HG02885 (cell line): ENCODE measurements around the gene DDRGK1.
"Not testable (repeated sequence)": the region's sequence is repeated elsewhere in the genome, so short reads cannot be mapped to it uniquely, and the experiment has no call there.

Source experiments
- ATAC-seq: cut with Tn5 transposase; IDR thresholded peaks from one replicate; pipeline ENCODE4 v1.9.1; 2021; ENCODE audit warnings: mild to moderate bottlenecking; ENCODE audit not compliant: unreplicated experiment, poor library complexity

Gene DDRGK1

DNA sequence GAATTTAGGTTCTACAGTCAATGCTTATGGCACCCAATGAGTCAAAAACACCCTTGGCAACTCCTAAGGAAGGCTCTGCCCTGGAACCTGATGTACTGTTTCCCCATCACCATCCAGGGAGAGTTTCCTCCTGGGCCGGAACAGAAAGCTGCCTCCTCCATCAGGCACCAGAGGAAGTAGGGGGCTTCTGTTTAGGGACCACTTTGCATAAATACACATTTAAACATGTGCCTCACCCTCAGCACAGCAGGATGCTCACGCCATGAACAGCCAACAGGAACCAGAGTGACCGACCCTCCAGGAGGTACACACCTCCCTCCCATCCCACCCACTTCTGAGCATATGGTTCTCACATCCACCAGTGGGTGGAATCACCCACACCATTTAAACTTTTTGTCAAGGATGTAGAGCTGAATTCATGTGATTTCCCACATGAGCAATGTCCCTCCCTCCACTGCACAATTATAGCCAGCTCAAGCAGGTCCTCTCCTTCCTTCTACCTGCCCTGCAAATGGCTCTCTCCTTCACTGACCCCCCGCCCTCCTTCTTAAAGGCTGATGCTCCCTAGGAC lies 14.8 kb downstream of the DDRGK1 start:
- ATAC-seq = no peak

GRCh38 chr20:3188823-3189413 lies 15.6 kb downstream of the DDRGK1 start:
- no peak for ATAC-seq

- ATAC-seq = not testable (repeated sequence)
Measured at GRCh38 chr20:3187861-3188260, 16.6 kb downstream of the DDRGK1 start.

DNA sequence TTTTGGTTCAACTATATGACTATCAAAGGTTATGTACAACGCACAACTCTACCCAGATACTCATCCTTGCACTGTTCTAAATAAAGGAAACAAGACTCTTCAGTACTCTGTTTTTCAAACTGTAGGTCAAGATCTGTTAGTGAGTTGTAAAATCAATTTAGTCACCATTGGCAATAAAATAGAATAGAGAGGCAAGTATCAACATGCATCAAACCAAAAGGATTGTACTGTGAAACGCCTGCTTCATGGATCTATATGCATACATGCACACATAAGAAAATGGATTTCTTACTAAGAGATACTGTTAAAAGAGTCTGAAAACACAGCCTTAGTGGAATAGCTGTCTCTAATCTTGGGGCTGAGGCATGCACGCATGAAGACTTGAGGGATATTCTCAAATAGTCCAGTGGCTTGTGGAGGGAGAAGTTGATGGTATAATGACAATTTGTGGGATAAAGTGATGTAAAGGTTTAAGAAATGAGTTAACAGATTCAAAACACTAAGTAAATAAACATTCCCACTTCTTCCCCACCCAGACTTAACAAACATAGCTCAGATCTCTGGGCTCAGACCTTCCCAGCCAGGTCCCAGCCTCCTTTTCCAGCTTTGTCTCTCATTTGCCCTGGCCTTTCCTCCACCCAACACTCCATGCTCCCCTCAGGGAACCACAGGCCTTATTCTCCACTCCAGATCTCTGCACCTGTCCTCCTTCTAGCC lies 20.4 kb downstream of the DDRGK1 start:
- no peak for ATAC-seq

DNA sequence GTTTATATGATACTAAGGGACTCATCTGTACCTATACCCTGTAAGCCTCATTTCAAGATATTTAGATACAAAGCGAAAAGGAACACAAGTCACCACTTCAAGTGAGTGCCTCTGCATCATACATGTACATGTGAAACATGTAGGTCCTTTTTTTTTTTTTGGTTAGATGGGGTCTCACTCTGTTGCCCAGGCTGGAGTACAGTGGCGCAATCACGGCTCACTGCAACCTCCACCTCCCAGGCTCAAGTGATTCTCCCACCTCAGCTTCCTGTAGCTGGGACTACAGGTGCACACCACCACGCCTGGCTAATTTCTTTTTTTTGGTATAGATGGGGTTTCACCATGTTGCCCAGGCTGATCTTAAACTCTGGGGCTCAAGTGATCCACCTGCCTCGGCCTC lies 22.1 kb downstream of the DDRGK1 start:
- not testable (repeated sequence) for ATAC-seq

- no peak for ATAC-seq
Measured at GRCh38 chr20:3181270-3181669, 23.2 kb downstream of the DDRGK1 start.

DNA sequence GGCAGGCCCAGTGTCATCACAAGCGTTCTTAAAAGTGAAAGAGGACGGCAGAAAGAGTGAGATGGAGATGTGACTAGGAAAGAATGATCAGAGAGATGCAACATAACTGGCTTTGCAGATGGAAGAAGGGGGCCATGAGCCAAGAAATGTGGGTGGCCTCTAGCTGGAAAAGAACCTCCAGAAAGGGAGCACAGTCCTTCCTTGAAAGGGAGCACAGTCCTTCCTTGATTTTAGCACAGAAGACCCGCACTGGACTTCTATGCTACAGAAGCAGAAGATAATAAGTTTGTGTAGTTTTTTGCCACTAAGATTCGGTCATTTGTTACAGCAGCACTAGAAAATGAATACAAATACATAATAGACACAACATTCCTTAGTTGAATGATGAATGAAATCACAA lies 24.2 kb downstream of the DDRGK1 start:
- ATAC-seq = no peak

GRCh38 chr20:3177746-3178485 lies 26.6 kb downstream of the DDRGK1 start:
- no peak for ATAC-seq

GRCh38 chr20:3175270-3175669 lies 29.2 kb downstream of the DDRGK1 start:
- no peak for ATAC-seq

DNA sequence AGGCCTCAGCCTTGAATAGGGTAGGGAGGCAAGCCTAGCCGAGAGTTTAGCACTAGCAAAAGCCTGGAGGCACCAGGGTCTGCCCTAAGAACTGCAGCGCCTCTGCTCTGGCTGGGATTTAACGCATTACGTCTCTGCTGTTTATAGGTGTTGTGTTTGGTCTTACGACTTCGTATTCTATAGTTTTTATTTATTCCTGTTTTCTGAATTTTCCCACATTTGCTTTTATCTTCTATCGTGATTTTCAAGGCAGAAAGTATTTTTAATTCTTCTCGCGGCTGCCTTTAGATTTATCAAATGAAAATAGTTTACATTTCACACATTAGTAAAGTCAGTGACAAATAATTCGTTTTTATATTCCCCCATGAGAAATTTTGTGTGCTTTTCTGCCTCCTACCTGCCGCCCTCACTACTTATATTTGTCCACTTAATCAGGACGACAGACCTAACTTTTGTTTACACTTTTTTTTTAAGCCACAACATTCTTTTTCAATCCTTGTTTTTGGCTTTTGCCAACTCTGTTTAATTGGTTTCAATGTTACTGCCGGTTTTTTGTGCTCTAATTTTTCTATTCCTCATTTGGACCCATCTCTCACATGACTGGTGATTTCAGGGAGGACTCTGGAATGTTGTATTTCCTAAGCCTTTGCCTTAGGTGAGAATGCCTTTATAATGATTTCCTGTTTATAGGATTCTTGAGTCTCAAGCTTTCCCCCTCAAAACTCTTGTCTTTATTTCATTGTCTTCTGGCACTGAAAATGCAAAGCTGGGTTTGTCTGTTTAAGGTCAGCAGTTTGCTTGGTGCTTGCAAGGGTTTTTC lies 29.8 kb downstream of the DDRGK1 start:
- ATAC-seq = no peak

- ATAC-seq = peak; percentile 35
Measured at GRCh38 chr20:3173610-3174441, 30.7 kb downstream of the DDRGK1 start.

GRCh38 chr20:3172933-3173609 lies 31.4 kb downstream of the DDRGK1 start, which contains the start of gene LZTS3:
LZTS3 (minus strand) TSS chr20:3173549; CDS start chr20:3167163, 6,386 bp downstream.
- peak; percentile 86 for ATAC-seq

DNA sequence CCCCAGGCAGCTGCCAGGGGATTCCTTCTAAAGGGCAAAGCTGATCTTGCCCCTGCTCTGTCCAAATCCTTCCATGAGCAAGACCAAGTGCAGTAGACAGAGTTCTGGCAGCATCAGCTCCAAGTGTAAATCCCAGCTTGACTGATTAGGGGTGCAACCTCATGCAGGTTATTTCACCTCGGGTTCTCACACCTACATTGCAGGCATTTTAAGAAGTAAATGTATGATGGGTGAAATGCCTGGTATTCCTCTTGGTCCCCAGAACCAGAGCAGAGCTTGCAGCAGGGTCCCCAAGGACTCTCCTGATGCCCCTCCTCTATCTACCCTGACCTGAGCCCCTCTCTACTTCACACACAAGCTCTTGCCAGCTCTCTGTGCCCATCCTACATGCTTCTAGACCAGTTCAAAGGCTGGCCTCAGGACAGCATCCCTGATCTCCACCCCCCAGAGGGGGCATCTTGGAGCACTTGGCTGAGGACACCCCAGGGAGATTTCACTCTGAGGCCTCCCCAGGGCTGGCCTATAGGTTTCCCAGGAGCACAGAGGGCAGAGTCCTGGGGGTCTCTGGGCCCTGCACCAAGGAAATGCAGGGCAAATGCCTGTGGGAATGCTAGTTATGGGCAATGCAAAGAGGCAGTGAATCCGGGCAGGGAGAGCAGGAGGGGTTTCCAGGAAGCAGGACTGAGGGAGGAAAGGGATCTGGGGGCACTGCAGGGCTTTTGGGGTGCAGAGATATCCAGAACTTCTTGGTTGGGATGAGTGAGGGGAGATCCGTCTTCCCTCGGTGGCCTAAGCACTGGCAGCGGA lies 32.2 kb downstream of the DDRGK1 start:
- no peak for ATAC-seq

GRCh38 chr20:3171391-3172125 lies 32.9 kb downstream of the DDRGK1 start:
- no peak for ATAC-seq

- ATAC-seq = no peak
Measured at GRCh38 chr20:3168829-3169590, 35.5 kb downstream of the DDRGK1 start.

DNA sequence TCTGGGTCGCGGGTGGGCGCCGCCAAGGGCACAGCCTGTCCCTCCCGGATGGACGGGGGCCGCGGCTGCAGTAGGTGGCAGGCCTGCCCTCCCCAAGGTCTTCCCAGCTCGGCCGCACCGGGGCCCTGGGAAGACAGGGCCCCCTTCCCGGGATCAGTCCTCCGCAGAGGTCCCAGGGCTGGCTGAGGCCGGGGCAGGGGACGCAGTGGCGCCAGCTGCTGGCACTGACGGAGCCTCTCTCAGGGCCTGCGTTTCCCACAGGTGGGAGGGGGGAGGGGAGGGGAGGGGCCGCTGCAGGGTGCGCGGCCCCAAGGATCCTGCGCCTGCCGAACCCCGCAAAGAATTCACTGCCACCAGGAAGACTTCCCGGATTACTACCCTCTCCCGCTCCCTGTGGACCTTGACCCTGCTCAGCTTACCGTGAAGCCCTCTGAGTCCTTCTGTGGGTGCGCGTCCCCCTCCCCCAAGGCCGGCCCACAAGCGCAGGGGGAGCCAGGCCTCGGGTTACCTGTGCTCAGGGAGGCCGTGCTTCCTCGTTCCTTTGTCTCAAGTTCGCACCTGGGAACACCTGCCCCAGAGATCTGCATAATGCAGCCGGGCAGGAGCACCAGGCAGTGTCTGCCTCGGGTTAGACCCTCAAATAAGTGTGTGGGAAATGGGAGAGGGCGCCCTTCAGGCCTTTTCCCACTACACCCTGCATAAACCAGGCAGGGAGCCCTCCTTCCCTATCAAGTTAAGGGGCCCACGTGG lies 36.2 kb downstream of the DDRGK1 start:
- no peak for ATAC-seq
